Measurements from ENCODE around the gene ST7L. TPM values are rescaled to one million over a fixed set of nuclear protein-coding genes. Genes with fewer than 3 reads are reported as not detected.

The ST7L gene
- polyA plus RNA-seq, 4 donors = 26.0 to 33.4 (median 28.4) TPM

GRCh38 chr1:112520166-112520565 lies 98.8 kb downstream of the ST7L start:
- DNase-seq (ENCODE audit: low read depth in 4 of 4, low spot score in 2 of 4) = no peak

GRCh38 chr1:112518186-112518585 lies 100.8 kb downstream of the ST7L start:
- DNase-seq (ENCODE audit: low read depth in 4 of 4, low spot score in 2 of 4) = no peak

- DNase-seq (ENCODE audit: low read depth in 4 of 4, low spot score in 2 of 4) = no peak
Observed at GRCh38 chr1:112517646-112518045, 101.3 kb downstream of the ST7L start.

GRCh38 chr1:112517231-112517630 lies 101.7 kb downstream of the ST7L start:
- no peak for DNase-seq (ENCODE audit: low read depth in 4 of 4, low spot score in 2 of 4)

- no peak for DNase-seq (ENCODE audit: low read depth in 4 of 4, low spot score in 2 of 4)
Observed at GRCh38 chr1:112516141-112516540, 102.8 kb downstream of the ST7L start.

- DNase-seq (ENCODE audit: low read depth in 4 of 4, low spot score in 2 of 4) = no peak
Observed at GRCh38 chr1:112515311-112516009, 103.5 kb downstream of the ST7L start.

- no peak for DNase-seq (ENCODE audit: low read depth in 4 of 4, low spot score in 2 of 4)
Observed at GRCh38 chr1:112514901-112515300, 104.0 kb downstream of the ST7L start.

GRCh38 chr1:112513112-112513870 lies 105.7 kb downstream of the ST7L start:
- no peak for DNase-seq (ENCODE audit: low read depth in 4 of 4, low spot score in 2 of 4)

- DNase-seq (ENCODE audit: low read depth in 4 of 4, low spot score in 2 of 4) = no peak
Observed at GRCh38 chr1:112511897-112512296, 107.0 kb downstream of the ST7L start.

- DNase-seq (ENCODE audit: low read depth in 4 of 4, low spot score in 2 of 4) = no peak
Observed at GRCh38 chr1:112510340-112510739, 108.6 kb downstream of the ST7L start.

GRCh38 chr1:112509660-112510178 lies 109.2 kb downstream of the ST7L start:
- DNase-seq (ENCODE audit: low read depth in 4 of 4, low spot score in 2 of 4) = no peak

GRCh38 chr1:112509005-112509659 lies 109.8 kb downstream of the ST7L start:
- DNase-seq (ENCODE audit: low read depth in 4 of 4, low spot score in 2 of 4) = no peak

- no peak for DNase-seq (ENCODE audit: low read depth in 4 of 4, low spot score in 2 of 4)
Observed at GRCh38 chr1:112508278-112509004, 110.5 kb downstream of the ST7L start, which contains the start of gene WNT2B. WNT2B (plus strand) TSS chr1:112508965; CDS start chr1:112509263, 298 bp downstream.

GRCh38 chr1:112507921-112508277 lies 111.0 kb downstream of the ST7L start:
- no peak for DNase-seq (ENCODE audit: low read depth in 4 of 4, low spot score in 2 of 4)

- no peak for DNase-seq (ENCODE audit: low read depth in 4 of 4, low spot score in 2 of 4)
Observed at GRCh38 chr1:112507336-112507735, 111.6 kb downstream of the ST7L start.

- DNase-seq (ENCODE audit: low read depth in 4 of 4, low spot score in 2 of 4) = no peak
Observed at GRCh38 chr1:112506731-112507130, 112.2 kb downstream of the ST7L start.

- no peak for DNase-seq (ENCODE audit: low read depth in 4 of 4, low spot score in 2 of 4)
Observed at GRCh38 chr1:112506306-112506705, 112.6 kb downstream of the ST7L start.

GRCh38 chr1:112505878-112506277 lies 113.1 kb downstream of the ST7L start:
- no peak for DNase-seq (ENCODE audit: low read depth in 4 of 4, low spot score in 2 of 4)

GRCh38 chr1:112505400-112505785 lies 113.5 kb downstream of the ST7L start:
- DNase-seq (ENCODE audit: low read depth in 4 of 4, low spot score in 2 of 4) = no peak

- no peak for DNase-seq (ENCODE audit: low read depth in 4 of 4, low spot score in 2 of 4)
Observed at GRCh38 chr1:112504661-112505399, 114.1 kb downstream of the ST7L start.
